ENCODE measurements around the gene CCDC47. TPM values are rescaled to one million over a fixed set of nuclear protein-coding genes. Genes with fewer than 3 reads are reported as not detected.

Gene CCDC47
- total RNA-seq, 2 donors from 2014 or later, result 53.8 to 75.7 TPM

- ATAC-seq (no peak), DNase-seq (ENCODE audit: low spot score in 2 of 2) (no peak)
- peaks cover 21 to 23% of the 10 kb centered on the region in 2 donors for H3K36me3 Mint-ChIP-seq
- H3K27ac Mint-ChIP-seq, result peak overlapping the region in 1 of 2 donors; percentile 69
- H3K9me3 Mint-ChIP-seq, result no peaks in the 10 kb centered on the region
These were observed 66.2 kb downstream of the CCDC47 start for GRCh38 chr17:63707151-63707550.

- no peaks in the 10 kb centered on the region for H3K9me3 Mint-ChIP-seq
- DNase-seq (ENCODE audit: low spot score in 2 of 2) (no peak), ATAC-seq (no peak)
- peak overlapping the region in 1 of 2 donors; percentile 69 for H3K27ac Mint-ChIP-seq
- peaks cover 22 to 27% of the 10 kb centered on the region in 2 donors for H3K36me3 Mint-ChIP-seq
These were observed 66.9 kb downstream of the CCDC47 start for GRCh38 chr17:63706336-63707082.

GRCh38 chr17:63705657-63706056, 67.7 kb downstream of the CCDC47 start:
- H3K36me3 Mint-ChIP-seq, result peaks cover 28 to 31% of the 10 kb centered on the region in 2 donors
- DNase-seq (ENCODE audit: low spot score in 2 of 2) (no peak), ATAC-seq (no peak)
- H3K27ac Mint-ChIP-seq, result peak overlapping the region; percentile 6 to 69
- H3K9me3 Mint-ChIP-seq, result no peaks in the 10 kb centered on the region

- DNase-seq (ENCODE audit: low spot score in 2 of 2) (no peak), ATAC-seq (no peak)
- Mint-ChIP-seq H3K36me3 (peaks cover 28 to 31% of the 10 kb centered on the region in 2 donors), H3K9me3 (no peaks in the 10 kb centered on the region), H3K27ac (peak overlapping the region in 1 of 2 donors; percentile 69)
These were observed 68.6 kb downstream of the CCDC47 start for GRCh38 chr17:63704836-63705235.

GRCh38 chr17:63704259-63704576, 69.2 kb downstream of the CCDC47 start:
- peak overlapping the region; percentile 36 to 94 for H3K27ac Mint-ChIP-seq
- DNase-seq (ENCODE audit: low spot score in 2 of 2) (no peak), ATAC-seq (no peak)
- peaks cover 22 to 28% of the 10 kb centered on the region in 2 donors for H3K36me3 Mint-ChIP-seq
- no peaks in the 10 kb centered on the region for H3K9me3 Mint-ChIP-seq

GRCh38 chr17:63703556-63704258, 69.7 kb downstream of the CCDC47 start:
- no peak for ATAC-seq

GRCh38 chr17:63703029-63703428, 70.4 kb downstream of the CCDC47 start:
- H3K27ac Mint-ChIP-seq, result peak overlapping the region; percentile 94 to 97
- ATAC-seq (no peak), DNase-seq (ENCODE audit: low spot score in 2 of 2) (no peak)
- peaks cover 15 to 25% of the 10 kb centered on the region in 2 donors for H3K36me3 Mint-ChIP-seq
- no peaks in the 10 kb centered on the region for H3K9me3 Mint-ChIP-seq

More at GRCh38 chr17:63703556-63704258, 69.7 kb downstream of the CCDC47 start:
- peaks cover 17 to 23% of the 10 kb centered on the region in 2 donors for H3K36me3 Mint-ChIP-seq
- H3K27ac Mint-ChIP-seq, result peak overlapping the region; percentile 94 to 97
- no peaks in the 10 kb centered on the region for H3K9me3 Mint-ChIP-seq
- no peak for DNase-seq (ENCODE audit: low spot score in 2 of 2)

- DNase-seq (ENCODE audit: low spot score in 2 of 2) (peak in 1 of 2 donors; percentile 55), ATAC-seq (no peak)
- peaks cover 19 to 28% of the 10 kb centered on the region in 2 donors for H3K36me3 Mint-ChIP-seq
- no peaks in the 10 kb centered on the region for H3K9me3 Mint-ChIP-seq
- peak overlapping the region; percentile 94 to 97 for H3K27ac Mint-ChIP-seq
These were observed 70.7 kb downstream of the CCDC47 start for GRCh38 chr17:63702721-63703015.

- Mint-ChIP-seq H3K36me3 (peaks cover 25 to 34% of the 10 kb centered on the region in 2 donors), H3K27ac (peak overlapping the region; percentile 94 to 97), H3K9me3 (no peaks in the 10 kb centered on the region)
- peak; percentile 62 to 81 for DNase-seq (ENCODE audit: low spot score in 2 of 2)
- peak; percentile 20 to 52 for ATAC-seq
These were observed 71.3 kb downstream of the CCDC47 start for GRCh38 chr17:63701868-63702720.

- DNase-seq (ENCODE audit: low spot score in 2 of 2) (no peak), ATAC-seq (no peak)
- H3K36me3 Mint-ChIP-seq, result peaks cover 31 to 40% of the 10 kb centered on the region in 2 donors
- peak overlapping the region; percentile 94 to 97 for H3K27ac Mint-ChIP-seq
- H3K9me3 Mint-ChIP-seq, result no peaks in the 10 kb centered on the region
These were observed 72.0 kb downstream of the CCDC47 start for GRCh38 chr17:63701456-63701820.

GRCh38 chr17:63700528-63701455, 72.6 kb downstream of the CCDC47 start:
- DNase-seq (ENCODE audit: low spot score in 2 of 2) (peak; percentile 51 to 77), ATAC-seq (peak; percentile 2 to 3)
- Mint-ChIP-seq H3K36me3 (peaks cover 31 to 44% of the 10 kb centered on the region in 2 donors), H3K9me3 (no peaks in the 10 kb centered on the region), H3K27ac (peak overlapping the region; percentile 94 to 97)

- ATAC-seq, result peak; percentile 6 to 36
- H3K36me3 Mint-ChIP-seq, result peaks cover 31 to 44% of the 10 kb centered on the region in 2 donors
- H3K27ac Mint-ChIP-seq, result peak within 1 kb of the TSS; percentile 84 to 94
- DNase-seq (ENCODE audit: low spot score in 2 of 2), result peak; percentile 71 to 74
- H3K9me3 Mint-ChIP-seq, result no peaks in the 10 kb centered on the region
These were observed 73.5 kb downstream of the CCDC47 start, which contains the start of gene LIMD2 for GRCh38 chr17:63699638-63700527. LIMD2 (minus strand) TSS chr17:63700125; CDS start chr17:63699298, 827 bp downstream.

- Mint-ChIP-seq H3K9me3 (no peaks in the 10 kb centered on the region), H3K27ac (peak overlapping the region; percentile 84 to 92), H3K36me3 (peaks cover 31 to 44% of the 10 kb centered on the region in 2 donors)
- peak; percentile 70 to 87 for DNase-seq (ENCODE audit: low spot score in 2 of 2)
- peak; percentile 16 to 20 for ATAC-seq
These were observed 74.3 kb downstream of the CCDC47 start for GRCh38 chr17:63698886-63699637.

GRCh38 chr17:63698381-63698885, 75.0 kb downstream of the CCDC47 start:
- H3K9me3 Mint-ChIP-seq, result no peaks in the 10 kb centered on the region
- DNase-seq (ENCODE audit: low spot score in 2 of 2) (peak in 1 of 2 donors; percentile 45), ATAC-seq (peak in 1 of 2 donors; percentile 1)
- H3K27ac Mint-ChIP-seq, result peak overlapping the region; percentile 75 to 92
- peaks cover 31 to 44% of the 10 kb centered on the region in 2 donors for H3K36me3 Mint-ChIP-seq
